ENCODE data around the gene SGF29. TPM values are rescaled to one million over a fixed set of nuclear protein-coding genes. Genes with fewer than 3 reads are reported as not detected.

Gene SGF29
- total and polyA plus RNA-seq, 2 of the 8 experiments (the other 6 are each of a cell fraction or from before 2014, with no cell fraction given) = 3.1 to 22.7 TPM

DNA sequence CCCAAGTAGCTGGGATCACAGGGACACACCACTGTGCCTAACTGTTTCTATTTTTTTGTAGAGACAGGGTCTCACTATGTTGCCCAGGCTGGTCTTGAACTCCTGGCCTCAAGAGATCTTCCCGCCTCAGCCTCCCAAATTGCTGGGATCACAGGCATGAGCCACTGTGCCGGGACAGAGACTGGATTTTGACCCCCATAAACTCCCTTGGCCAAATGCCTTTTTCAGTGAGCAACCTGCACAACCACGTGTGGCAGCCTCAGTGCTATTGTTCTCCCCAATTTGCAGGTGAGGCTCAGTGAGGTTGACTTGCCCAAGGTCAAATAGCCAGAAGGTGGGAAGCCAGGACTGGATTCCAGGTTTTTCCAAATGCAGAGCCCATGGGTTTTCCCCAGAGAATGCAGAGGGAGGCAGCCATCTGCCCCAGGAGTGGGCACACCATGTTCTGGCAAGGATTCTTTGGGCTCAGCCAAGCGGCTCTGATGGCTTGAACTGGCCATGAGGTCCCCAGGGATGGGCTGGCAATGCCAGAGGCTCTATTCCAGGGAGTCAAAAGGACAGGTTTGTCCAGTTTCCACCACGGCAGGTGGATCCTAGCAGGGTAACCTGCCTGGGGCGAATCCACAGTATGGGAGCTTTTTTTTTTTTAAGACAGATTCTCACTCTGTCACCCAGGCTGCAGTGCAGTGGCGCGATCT, 48.9 kb upstream of the SGF29 start:
- Histone ChIP-seq H4K5ac (ENCODE audit: insufficient read length, low read depth, low read length) (no peak overlapping the region), H2AK5ac (ENCODE audit: low read depth, low read length) (no peak overlapping the region), H2BK20ac (ENCODE audit: low read length) (no peak overlapping the region), H3K23me2 (ENCODE audit: low read depth, low read length) (peaks cover 12% of the 10 kb centered on the region; the same call in 1 of the 2 replicates), H3K4me2 (ENCODE audit: insufficient read depth in 1 of 2, low read depth in 2 of 2, low read length in 2 of 2) (no peak overlapping the region), H3K27ac (ENCODE audit: low read depth, low read length) (no peak overlapping the region), H3K56ac (replicated peaks; ENCODE audit: insufficient read length, low read depth, low read length) (no peak overlapping the region), H3K79me1 (ENCODE audit: low read depth, low read length) (no peaks in the 10 kb centered on the region), H3K9ac (replicated peaks in 1 of 4; ENCODE audit: extremely low read depth in 1 of 4, low read depth in 3 of 4, low read length in 3 of 4) (no peak overlapping the region), H2BK12ac (ENCODE audit: low read depth, low read length) (no peak overlapping the region), H3K4me3 (ENCODE audit: extremely low read depth in 1 of 4, insufficient read depth in 2 of 4, low read depth in 3 of 4, low read length in 4 of 4) (no peak overlapping the region), H3K14ac (ENCODE audit: insufficient read length) (no peak overlapping the region), H3K23ac (ENCODE audit: insufficient read length) (no peak overlapping the region), H3K9me3 (ENCODE audit: insufficient read depth in 2 of 2, low read depth in 1 of 2, low read length in 1 of 2) (no peaks in the 10 kb centered on the region), H4K8ac (ENCODE audit: extremely low read depth, insufficient read depth, low read length) (0 out of 2 replicates have a peak overlapping the region, but pooled peaks have one; percentile 3), H3K4me1 (replicated peaks in 1 of 4; ENCODE audit: control insufficient read depth in 3 of 4, insufficient read depth in 4 of 4, low read length in 3 of 4) (no peaks in the 10 kb centered on the region), H4K91ac (replicated peaks; ENCODE audit: insufficient read length, low read length) (no peak overlapping the region), H2BK5ac (ENCODE audit: low read depth, low read length) (no peak overlapping the region), H3K4ac (replicated peaks; ENCODE audit: insufficient read length, low read depth, low read length) (no peak overlapping the region), H3K36me3 (ENCODE audit: control insufficient read depth in 2 of 4, insufficient read depth in 4 of 4, low read length in 3 of 4) (no peaks in the 10 kb centered on the region), H4K20me1 (replicated peaks in 1 of 2; ENCODE audit: control insufficient read depth in 1 of 2, insufficient read depth in 2 of 2, low read length in 2 of 2) (peaks cover 0 to 3% of the 10 kb centered on the region in 2 experiments), H2AFZ (ENCODE audit: low read length) (no peak overlapping the region), H3K27me3 (replicated peaks in 1 of 4; ENCODE audit: control insufficient read depth in 3 of 4, extremely low read depth in 1 of 4, insufficient read depth in 3 of 4, low read length in 3 of 4) (peaks cover 0 to 2% (median 0%) of the 10 kb centered on the region in 4 experiments; a peak in 1 of 7 replicates), H2BK15ac (ENCODE audit: low read length) (no peak overlapping the region), H2BK120ac (replicated peaks; ENCODE audit: low read depth, low read length) (no peak overlapping the region), H3K18ac (ENCODE audit: extremely low read depth, low read length) (no peak overlapping the region), H3K79me2 (ENCODE audit: control insufficient read depth in 1 of 2, insufficient read depth in 2 of 2, low read length in 2 of 2) (no peaks in the 10 kb centered on the region)
- no peak for DNase-seq (ENCODE audit: low read depth in 1 of 2, low spot score in 2 of 2)
- POLR2A ChIA-PET (ENCODE audit: partially characterized antibody) = interaction anchor here (1.6 kb wide), 1 partner anchor 13 kb away, joined by 10 read pairs; the partner anchor contains the start of gene CLN3
- no peak for FAIRE-seq
- CTCF ChIA-PET (ENCODE audit: partially characterized antibody) = interaction anchor here (1.0 kb wide), 1 partner anchor 45 kb away, joined by 4 read pairs; no protein-coding TSS in a partner anchor
- WGBS, 2 experiments (ENCODE audit: extremely low coverage in 1 of 2, insufficient coverage in 1 of 2, insufficient read length in 1 of 2, insufficient replicate concordance in 2 of 2, low coverage in 1 of 2, low lambda C conversion rate in 2 of 2, missing lambda C conversion rate in 1 of 2) = 88% methylated on average over 8 of the region's 8 CpGs; no CpG with 5 or more reads in 1 of the 2 experiments
- TF ChIP-seq CEBPB (IDR thresholded peaks at IDR 0.05; ENCODE audit: low read depth, low read length) (no peak), RNF2 (IDR thresholded peaks at IDR 0.05; ENCODE audit: borderline replicate concordance, low read depth, low read length, missing control alignments, poor library complexity, severe bottlenecking) (no peak), SIRT6 (IDR thresholded peaks at IDR 0.05; ENCODE audit: low read length) (no peak), SIN3A (conservative IDR thresholded peaks at IDR 0.05 in 1 of 2, IDR thresholded peaks at IDR 0.05 in 1 of 2; ENCODE audit: low read depth in 1 of 2, low read length in 2 of 2) (no peak), SP4 (IDR thresholded peaks at IDR 0.05; ENCODE audit: low read length) (no peak), FOSL1 (IDR thresholded peaks at IDR 0.05; ENCODE audit: insufficient read depth, low read depth, low read length) (no peak), JUN (IDR thresholded peaks at IDR 0.05; ENCODE audit: low read depth, low read length) (no peak), ZNF274 (IDR thresholded peaks at IDR 0.05; ENCODE audit: borderline replicate concordance, extremely low read depth, low read length) (no peak), CREB1 (IDR thresholded peaks at IDR 0.05) (no peak), RXRA (IDR thresholded peaks at IDR 0.05; ENCODE audit: insufficient read depth, low read depth, low read length) (no peak)
- TF ChIP-seq, protein P1, sequence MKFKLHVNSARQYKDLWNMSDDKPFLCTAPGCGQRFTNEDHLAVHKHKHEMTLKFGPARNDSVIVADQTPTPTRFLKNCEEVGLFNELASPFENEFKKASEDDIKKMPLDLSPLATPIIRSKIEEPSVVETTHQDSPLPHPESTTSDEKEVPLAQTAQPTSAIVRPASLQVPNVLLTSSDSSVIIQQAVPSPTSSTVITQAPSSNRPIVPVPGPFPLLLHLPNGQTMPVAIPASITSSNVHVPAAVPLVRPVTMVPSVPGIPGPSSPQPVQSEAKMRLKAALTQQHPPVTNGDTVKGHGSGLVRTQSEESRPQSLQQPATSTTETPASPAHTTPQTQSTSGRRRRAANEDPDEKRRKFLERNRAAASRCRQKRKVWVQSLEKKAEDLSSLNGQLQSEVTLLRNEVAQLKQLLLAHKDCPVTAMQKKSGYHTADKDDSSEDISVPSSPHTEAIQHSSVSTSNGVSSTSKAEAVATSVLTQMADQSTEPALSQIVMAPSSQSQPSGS (IDR thresholded peaks at IDR 0.05; ENCODE audit: low read length) = no peak

All from H1 (cell line).